Activated CD4-positive, CD25-positive, alpha-beta regulatory T cell (primary cell): ENCODE results near the gene JAML.

Experiments used
- DNase-seq, 4 experiments: peaks; one replicate each; lab custom pipeline; 2025; lab: John Stamatoyannopoulos, UW

JAML gene

DNA sequence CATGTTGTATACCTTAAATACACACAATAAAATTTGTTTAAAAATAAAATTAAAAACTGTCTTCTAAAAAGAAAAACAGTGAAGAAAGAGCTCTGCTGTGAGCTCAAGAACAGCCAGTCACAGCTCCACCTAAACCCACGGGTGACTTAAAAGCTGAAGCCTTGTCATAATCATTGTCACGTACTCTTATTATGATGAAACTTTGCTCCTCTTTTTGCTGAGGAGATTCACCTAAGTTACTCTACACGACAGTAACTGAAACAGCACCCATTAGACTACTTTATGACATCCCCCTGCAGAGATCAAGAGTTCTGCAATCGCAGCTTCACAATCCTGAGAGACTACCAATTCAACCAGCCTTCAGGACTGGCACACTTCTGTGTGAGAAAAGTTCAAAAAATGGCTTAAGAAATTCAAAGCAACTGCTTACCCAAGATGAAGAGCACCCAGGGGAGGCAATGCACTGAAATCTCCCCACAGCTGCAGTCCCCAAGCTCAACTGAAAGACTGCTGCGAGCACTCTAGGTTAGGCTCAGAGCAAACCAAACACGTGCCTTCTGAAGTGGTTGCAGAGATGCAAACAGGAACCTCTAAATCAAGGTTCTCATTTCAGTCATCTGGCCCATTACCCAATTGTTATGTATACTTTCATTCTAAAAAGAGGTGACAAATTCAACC, at the start of gene JAML:
Gene JAML, minus strand, starts transcription at position 501 of the 678 bp plus-strand sequence. CDS start 10,145 bp downstream, outside the sequence.
- peak in 3 of 4 experiments; percentile 15 to 46 (median 32) for DNase-seq

- no peak for DNase-seq
Measured at GRCh38 chr11:118274186-118274585, 49.4 kb upstream of the JAML start.

- DNase-seq: no peak
Measured at GRCh38 chr11:118272001-118272400, 47.2 kb upstream of the JAML start.

- DNase-seq: no peak
Measured at GRCh38 chr11:118267486-118267885, 42.7 kb upstream of the JAML start.

DNA sequence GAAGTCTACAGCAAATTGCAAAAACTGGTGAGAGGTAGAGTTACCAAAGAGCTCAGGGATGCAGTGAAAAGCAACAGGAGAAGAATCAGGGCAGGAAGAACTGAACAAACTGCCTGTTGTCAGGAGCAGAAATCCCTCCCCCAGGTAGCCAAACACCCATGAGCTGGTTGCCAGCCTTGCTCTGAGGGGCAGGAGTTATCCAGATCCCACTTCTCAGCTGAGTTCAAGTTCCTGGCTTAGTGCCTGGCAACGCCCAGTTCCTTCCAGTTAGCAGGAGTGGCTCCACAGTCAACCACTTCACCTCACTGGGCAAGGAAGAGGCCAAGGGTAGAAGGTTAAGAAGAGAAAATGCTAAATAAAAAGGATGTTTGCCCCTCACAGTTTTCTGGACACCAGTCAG, 41.1 kb upstream of the JAML start:
- DNase-seq: no peak

DNA sequence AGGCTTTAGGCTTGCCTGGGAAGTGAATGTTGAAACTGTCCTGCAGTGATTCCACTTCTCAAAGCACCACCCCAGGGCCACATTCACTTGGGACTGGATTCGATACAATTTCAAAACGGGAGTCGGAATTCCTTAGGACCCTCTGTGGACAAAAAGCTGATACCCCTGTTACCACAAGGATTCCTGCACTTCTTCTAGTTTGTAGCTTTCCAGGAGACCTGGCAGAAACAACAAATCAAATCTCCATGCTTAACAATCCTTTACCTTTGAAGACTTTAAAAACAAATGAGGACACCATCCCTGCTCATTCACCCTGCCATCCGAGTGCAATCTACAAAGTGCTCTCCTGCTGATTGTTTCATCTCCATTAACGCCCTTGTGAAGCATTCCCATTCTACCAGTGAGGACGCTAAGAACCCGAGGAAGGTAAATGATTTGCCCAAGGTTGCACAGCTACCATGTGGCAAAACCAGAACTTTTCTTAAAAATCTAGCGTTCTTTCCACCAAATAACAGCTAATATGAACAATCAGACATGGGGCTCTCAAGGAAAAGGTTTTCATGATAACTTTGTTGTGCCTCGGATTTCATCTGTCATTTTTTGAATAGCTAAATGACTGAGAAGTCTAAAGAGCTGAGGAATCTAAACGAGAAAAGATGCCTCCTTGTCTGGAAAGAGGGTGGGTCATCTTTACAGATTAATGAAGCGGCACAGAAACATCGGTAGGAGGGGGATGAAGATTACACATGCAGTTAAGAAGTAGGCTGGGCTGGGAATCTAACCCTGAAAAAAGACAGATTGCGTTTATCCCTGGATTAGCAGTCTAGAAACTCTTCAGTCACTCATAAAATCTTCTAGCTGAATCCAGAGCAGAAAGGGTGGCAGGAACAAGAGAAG, 40.0 kb upstream of the JAML start:
- no peak for DNase-seq

DNA sequence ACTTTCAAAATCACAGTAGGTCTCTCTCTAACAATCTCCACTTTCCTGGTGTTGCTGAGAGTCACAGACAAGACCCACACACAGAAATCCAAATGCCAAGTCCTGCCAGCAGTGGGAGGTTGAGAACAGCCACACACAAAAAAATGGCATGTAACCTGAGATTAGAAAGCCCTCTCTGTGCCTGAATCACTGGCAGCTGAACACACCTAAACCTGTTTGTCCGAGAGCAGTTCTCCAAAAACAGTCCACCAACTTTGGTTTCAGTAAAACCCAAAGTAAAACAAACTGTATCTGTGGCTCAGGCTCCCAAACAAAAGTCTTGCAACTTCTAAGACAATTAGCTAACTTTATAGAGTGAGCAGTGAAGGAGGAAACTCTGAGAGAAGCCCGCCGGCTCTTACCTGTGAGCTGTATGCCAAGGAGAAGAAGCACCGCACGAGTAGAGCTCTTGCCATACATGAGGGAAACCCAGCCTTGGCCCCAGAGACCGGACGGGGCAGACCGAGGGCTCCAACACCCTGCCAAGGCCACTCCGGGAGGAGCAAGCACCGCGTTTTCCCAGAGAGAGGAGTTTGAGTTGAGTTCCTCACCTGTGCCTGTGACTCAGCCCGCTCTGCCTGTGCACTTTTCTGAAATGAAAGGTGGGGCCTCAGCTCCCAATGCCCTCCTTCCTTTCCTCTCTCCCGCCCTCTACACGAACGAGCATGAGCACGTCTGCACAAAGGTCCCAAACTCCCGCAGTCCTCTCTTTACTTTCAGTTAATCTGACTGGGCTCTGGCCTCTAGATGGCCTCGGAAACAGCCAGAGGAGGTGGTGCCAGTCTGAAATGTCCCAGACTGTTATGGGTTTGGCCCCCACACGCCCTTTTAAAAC, 39.1 kb upstream of the JAML start, which contains the start of gene MPZL2:
Gene MPZL2, minus strand, starts transcription at position 603 of the 874 bp plus-strand sequence. Its CDS starts 144 bp downstream, at position 459.
- DNase-seq: no peak

GRCh38 chr11:118263112-118263511, 38.3 kb upstream of the JAML start:
- DNase-seq: no peak

DNA sequence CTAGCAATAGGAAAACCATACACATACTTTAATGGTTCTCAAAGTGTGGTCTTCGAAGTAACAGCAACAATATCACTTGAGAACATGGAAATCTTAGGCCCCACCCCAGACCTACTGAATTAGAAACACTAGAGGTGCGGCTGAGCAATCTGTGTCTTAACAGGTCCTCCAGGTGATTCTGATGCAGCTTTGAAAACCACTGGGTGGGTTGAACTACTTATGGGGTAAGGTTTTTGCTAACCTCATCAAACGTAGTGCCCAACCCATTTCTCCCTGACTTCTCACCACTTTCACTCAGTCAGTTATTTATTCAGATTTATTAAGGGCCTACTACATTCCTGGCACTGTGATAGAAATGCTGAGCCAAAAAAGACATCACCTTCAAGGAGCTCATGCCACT, 35.5 kb upstream of the JAML start:
- no peak for DNase-seq

GRCh38 chr11:118259138-118259537, 34.3 kb upstream of the JAML start:
- DNase-seq: no peak

GRCh38 chr11:118258410-118258809, 33.6 kb upstream of the JAML start:
- no peak for DNase-seq

GRCh38 chr11:118252688-118253087, 27.9 kb upstream of the JAML start:
- DNase-seq: no peak

DNA sequence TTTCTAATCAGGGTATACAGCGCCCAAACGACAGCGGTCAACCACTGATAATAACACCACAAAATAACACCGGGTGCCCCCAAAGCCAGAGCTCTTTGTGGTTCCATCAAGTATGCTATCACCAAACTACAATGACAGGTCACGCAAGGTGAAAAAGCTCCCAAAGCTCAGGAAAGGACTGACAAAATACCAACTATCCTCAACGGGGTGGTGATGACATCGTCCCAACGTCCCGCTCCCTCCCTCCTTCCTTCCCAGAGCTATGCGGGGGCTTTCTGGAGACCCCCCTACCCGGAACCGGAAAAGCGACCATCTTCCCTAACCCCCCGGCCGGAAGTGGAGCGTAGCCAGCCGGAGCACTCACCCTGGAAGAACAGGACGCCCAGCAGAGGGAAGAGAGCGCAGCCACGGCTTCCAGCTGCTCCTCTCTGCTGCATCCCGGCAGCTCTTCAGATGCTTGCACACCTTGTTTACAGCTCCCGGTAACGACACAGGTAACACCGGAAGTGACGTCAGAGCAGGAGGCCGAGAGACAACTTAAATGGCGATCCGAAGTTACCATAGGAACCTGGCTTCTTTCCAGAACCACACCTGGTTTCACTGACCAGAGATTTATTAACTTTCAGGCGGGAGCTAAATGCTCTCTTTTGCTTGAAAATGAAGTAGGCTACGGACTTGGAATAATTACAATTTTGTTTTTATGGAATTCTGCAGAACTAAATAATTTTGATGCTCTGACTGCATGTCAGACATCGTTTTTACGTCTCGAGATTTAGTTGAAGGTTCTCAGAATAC, 27.2 kb upstream of the JAML start, which contains the start of gene MPZL3:
Gene MPZL3, minus strand, starts transcription at position 508 of the 795 bp plus-strand sequence. Its CDS starts 71 bp downstream, at position 437.
- DNase-seq: peak; percentile 51 to 76 (median 57)

GRCh38 chr11:118247041-118247440, 22.2 kb upstream of the JAML start:
- no peak for DNase-seq

DNA sequence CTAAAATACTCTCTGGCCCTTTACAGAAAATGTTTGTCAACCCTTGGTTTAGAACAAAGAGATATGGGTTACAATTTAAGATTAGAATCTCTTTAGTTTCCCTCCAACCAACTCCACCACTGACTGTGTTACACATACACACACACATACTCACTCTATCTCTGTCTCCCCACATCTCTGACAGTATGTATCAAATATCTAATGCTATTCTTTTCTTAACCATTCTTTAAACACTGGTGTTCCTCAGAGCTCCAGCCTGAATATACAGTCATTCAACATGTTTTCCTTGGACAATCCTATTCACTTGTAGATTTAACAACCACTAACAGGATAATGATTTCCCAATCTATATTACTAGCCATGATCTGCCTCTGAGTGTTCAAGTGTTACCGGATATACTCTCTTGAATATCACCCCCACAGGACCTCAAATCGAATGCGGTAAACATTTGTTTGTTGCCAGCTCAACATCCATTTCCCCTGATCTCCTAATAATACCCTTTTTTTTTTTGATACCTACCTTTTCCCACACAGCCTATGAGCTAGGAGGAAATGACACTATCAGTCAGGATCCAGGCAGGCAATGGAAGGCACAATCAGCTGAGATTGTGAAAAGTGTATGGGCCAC, 21.2 kb upstream of the JAML start:
- DNase-seq: no peak

- no peak for DNase-seq
Measured at GRCh38 chr11:118243993-118244762, 19.4 kb upstream of the JAML start.

DNA sequence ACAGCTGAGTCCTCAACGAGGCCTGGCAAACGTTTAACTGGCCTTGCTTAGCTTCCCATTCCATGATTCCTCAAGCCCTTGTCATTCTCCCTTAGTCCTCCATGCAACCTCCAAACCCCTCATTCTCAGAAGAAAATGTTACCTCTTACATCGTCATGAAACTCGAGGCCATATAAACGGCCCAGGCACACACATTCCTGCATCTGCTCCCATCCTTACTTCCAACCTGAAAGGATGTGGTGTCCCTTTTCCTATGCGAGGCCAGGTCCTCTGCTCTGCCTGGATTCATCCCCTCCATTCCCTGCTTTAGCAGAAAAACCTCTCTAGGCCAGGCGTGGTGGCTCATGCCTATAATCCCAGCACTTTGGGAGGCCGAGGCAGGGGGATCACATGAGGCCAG, 18.4 kb upstream of the JAML start:
- DNase-seq: no peak

- DNase-seq: no peak
Measured at GRCh38 chr11:118241764-118242098, 16.9 kb upstream of the JAML start.

DNA sequence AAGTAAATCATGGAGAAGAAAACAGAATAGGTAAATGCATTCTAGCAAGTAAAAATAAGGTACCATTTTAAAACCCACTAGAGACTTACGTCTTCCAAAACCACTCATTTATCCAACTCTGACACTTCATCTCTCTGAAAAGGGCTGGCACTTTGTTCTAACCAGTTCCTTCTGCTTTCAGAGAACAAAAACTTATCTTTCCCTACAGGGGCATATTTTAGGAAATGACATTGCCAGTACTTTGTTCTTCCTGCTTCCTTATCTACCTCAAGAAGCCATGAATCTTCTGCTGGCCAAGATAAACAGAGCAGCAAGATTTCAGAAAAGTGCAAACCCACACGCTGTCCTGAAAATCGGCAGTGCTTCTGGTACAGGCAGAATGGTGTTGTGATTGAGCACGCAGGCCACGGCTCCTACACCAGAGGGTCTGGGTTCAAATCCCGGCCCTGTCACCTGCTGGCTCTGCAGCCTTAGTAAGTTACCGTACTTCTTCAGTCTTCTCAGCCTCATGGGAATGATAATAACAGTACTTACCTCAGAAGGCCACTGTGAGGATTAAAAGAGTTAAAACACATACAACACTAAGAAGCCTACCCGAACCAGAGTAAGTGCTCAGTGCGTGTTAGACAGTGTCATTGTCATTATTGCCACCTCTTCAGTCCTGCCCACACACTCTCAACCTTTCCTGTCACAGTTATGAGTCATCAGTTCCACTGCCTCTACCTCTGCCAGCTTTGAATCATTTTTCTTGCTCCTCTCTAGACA, 16.4 kb upstream of the JAML start:
- DNase-seq: peak in 1 of 4 experiments; percentile 11
